CD1c-positive myeloid dendritic cell (primary cell): ENCODE measurements around the gene RAB17.
A peak's percentile ranks its signal among the peaks of the same experiment; 100 is the strongest.

Experiments
- DNase-seq: peaks from one replicate; pipeline ENCODE4 v3.0.0-alpha.2; 2016; ENCODE audit errors: extremely low spot score

The RAB17 gene

DNA sequence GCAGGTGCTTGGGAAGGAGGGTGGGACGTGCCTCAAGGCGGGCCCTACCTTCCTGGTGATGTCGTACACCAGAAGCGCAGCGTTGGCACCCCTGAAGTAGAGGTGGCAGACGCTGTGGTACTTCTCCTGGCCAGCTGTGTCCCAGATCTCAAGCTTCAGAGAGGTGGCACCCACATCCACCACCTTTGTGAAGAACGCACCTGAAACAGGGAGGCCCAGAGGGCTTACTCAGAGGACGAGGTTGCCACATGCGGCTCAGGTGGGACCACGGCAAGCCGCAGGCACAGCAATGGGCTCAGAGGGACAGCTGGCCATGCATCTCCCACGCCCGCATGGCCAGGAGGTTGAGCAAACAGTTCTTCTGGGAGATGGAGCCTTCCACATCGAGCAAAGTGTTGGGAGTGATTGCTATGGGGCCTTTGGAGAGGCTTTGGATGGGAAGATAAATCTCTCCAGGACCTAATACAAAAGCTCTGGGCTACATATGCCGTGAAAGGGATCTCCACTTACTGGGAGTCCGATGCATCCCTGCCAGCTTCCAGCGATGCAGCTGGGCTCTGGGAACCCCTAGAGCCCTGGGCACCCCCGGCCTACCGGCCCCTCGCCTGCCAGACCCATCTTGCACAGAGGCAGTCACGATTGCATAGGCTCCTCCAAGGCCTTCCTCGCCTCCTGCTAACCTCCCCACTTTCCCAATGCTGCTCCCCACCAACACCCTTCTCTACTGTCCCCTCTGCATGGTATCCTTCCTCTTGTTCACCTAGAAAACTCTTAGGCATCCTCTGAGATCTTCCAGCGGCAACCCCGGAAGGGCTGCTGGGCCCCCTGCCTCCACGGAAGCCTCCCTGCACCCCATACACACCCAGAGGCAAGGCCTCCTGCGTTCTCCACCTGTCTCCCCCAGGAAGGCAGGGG is 12.3 kb downstream of the RAB17 start:
- no peak for DNase-seq

DNA sequence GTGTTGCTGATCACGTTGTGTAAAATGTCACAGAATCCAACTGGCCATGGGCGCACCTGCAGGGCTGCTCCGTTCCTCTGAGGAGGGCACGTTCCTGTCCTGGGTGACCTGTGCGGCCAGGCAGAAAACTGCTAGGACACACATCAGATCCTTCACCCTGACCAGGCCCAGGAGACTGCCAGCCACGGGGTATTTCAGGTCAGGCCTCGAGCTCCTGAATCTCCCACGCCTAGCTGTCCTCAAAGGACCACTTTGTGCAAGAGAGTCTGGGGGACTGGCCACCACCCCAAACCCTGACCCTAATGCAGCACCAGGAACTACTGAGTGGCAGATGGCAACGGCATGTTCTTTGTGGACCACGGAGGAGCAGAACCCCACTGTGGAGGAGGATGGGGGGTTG is 13.1 kb downstream of the RAB17 start:
- DNase-seq, result no peak

DNA sequence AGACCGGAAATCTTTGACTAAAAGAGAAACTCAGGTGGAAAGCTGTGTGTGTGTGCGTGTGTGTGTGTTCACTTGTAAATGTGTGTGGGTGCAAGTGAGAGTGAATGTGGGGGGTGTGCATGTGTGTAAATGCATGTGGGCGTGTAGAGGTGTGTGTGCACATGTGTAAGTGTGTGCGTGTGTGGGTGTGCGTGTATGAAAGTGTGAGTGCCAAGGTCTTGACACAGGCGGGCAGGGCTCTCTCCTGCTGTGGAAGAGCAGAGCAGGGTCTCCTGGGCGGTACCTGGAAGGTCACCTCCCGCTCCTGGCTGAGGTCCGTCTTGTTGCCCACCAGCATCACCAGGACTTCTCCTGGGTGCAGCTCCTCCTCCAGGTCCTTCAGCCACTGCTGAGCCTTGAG is 13.6 kb downstream of the RAB17 start:
- no peak for DNase-seq

DNA sequence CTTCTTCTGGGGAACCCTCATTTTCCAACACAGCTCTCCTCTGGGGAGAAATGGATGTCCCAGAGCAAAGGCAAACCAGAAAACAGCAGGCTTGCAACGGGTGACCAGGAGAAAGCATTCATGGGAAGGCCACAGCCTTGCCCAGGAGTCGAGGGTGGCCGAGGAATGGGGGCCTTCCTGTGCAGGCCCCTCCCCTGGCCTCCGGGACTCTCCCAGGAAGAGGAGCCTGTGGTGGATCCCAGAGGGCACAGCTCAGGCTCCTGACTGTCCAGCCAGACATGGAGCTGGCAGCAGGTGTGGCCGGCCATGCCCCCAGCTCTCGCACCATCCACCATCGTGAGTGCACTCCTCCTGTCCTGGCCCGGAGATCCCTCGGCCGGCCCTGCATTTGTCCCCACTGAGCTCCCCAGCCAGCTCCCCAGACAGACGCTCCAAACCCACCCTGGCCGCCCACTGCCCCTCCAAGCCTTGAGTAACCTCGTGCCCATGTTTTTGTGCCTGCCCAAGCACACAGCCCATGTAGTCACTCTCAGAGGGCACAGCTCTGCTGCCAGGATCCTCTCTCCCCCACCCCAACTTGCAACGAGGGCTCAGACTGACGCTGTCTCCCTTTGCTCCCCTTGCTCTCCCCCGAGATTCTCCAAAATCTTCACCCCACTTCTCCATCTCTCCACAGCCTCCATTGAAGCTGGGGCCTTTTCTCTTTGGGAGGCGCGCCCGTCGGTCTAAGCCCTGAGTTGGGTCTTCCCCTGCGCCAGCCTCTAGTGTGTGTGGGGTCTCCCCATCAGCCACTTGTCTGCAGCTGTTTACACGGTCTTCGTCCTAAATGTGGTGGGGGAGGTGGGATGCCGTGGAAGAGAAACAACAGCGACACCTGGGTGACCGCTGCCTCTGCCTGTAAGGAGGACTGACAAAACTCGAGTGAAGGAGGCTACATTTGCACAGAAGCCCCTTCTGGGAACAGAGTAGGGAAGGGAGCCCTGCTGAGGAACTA is 14.4 kb downstream of the RAB17 start:
- no peak for DNase-seq

DNA sequence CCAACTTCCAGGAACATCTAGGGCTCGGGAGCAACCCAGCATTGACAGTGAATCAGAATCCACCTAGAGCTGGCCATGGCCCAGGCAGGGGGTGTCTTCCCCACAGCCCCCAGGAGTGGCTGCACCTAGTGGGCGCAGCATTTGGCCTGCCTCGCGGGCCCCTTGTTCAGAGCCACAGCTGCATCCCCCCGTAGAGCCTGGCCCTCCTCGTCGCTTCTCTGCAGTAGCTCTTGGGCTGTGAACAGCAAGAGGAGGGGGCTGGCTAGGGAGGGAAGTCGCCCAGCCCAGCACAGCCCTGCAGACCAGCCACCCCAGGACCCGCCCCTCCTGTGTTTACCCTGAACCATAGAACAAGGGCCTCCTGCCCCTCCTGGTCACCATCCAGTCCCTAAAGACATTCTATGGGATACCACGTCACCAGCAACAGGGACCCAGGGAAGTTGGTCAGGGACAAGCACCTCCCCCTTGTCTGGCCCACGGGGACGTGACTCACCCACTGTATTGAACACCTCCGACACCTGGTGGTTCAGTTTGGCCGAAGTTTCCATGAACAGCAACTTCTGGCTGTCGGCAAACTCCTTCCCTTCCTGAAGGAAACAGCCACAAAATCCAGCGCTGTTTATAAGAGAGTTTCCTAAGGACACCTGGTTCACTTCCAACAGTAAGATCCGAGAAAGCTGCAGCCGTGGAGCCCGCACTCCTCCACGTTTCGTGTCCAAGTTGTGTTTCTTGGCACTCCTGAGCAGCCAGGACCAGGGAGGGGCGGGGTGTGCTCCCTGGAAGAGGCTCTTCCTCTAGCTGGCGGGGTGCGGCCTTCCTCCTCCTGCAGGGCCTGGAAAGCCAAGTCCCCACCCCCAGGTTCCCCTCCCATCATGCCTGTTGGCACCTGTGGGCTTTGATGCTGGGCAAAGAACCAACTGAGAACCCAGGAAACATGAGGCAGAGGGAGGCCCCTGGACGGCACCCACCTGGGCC is 15.4 kb downstream of the RAB17 start:
- no peak for DNase-seq

DNA sequence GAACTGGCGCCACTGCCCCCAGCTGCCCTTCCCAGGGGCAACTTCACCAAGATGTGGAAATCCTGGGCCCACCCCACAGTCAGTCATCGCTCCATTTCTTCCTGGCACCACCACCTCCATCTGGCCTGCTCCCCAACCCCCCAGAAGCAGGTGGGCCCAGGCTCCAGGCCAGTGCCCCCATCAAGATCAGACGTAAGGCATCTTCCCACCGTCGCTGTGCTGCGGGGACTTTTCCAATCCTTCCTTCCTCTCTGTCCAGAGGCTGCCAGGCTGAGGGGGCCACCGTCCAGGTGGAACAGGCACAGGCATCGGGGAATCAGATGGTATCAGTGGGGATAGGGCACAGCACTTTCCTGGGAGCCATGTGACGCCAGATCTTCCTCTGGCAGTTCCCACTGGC is 16.1 kb downstream of the RAB17 start:
- DNase-seq, result no peak

DNA sequence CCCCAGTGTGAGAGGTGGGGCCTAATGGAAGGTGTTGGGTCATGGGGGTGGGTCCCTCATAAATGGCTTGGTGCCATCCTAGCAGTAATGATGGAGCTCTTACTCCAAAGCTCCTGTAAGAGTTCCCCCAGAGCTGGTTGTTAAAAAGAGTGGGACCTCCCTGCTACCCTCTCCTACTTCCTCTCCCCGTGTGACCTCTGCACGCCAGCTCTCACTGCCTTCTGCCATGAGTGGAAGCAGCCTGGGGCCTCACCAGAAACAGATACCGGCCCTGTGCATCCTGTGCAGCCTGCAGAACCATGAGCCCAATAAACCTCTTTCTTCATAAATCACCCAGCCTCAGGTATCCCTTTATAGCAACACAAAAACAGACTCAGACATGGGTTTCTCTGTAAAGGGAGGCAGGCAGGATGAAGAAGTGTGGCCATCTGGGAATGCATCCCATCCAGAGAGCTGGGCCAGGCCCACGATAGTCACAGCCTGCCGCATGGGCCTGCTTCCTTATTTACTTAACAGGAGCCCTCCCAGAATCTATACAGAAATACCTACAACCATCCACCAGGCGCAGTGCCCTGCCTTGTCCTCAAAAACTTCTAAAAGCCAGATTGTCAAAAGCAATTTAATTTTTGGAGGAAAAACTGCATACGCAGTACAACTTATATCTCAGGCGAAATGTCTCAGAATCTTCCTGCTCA is 16.7 kb downstream of the RAB17 start:
- DNase-seq, result no peak

DNA sequence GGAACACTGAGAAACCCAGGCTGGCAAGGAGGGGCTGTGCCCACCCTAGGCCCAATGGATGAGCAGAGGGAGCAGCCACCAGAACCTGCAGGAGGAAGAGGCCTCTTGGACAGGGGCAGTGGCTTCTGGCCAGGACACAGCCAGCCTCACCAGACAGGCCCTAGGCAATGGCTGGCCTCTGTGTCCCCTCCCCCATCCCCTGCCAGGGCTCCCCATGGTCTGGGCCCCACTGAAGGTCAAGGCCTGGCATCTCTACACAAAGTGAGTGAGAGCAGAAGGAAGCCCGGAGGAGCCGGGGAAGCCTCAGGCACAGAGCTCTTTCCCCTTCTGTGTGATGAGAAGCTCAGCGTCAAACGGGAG is 17.8 kb downstream of the RAB17 start:
- no peak for DNase-seq

DNA sequence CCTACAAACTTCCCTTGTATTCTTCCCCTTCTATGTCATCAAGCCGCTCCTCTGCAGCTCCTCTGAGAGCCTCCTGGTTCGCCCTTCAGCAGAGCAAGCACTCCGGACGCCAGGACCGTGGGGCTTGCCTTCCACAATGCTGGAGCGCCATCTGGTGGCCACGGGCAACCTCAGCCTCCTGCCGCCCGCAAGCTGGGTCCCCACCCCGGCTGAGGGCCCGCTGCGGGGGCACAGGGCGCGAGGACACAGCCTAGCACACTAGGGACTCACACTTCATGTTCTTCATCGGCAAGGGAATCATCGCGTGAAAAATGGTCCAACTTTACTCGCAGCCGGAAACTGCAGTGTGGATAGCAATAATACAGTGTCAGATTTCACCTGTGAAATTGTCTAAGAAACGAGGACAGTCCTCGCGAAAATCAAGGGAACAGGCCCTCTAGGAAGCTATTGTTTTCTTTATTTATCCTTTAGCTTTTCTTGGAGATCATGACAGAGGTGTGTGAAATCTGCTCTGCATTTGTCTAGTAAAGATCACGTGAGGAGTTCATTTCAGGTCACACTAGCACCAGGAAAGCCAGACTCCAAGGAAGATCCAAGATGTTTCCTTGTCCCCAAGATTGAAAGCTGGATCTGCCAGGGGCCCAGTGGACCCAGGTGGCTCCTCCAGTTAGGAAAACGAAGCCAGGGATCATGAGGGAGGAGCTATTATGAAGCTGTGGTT is 18.4 kb downstream of the RAB17 start:
- peak; percentile 92 for DNase-seq

DNA sequence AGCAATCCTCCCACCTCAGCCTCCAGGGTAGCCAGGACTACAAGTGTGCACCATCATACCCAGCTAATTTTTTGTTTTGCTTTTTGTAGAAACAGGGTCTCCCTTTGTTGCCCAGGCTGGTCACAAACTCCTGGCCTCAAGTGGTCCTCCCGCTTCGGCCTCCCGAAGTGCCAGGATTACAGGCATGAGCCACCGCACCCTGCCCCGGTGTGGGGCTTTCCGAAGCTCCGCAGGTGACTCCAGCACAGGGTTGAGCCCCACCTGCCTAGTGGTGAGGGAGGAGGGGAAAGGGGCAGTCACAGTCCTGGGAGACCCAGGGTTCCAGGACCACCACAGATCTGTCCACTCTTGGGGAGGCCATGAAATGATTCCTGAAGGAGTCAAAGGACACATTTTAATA is 19.0 kb downstream of the RAB17 start:
- no peak for DNase-seq

DNA sequence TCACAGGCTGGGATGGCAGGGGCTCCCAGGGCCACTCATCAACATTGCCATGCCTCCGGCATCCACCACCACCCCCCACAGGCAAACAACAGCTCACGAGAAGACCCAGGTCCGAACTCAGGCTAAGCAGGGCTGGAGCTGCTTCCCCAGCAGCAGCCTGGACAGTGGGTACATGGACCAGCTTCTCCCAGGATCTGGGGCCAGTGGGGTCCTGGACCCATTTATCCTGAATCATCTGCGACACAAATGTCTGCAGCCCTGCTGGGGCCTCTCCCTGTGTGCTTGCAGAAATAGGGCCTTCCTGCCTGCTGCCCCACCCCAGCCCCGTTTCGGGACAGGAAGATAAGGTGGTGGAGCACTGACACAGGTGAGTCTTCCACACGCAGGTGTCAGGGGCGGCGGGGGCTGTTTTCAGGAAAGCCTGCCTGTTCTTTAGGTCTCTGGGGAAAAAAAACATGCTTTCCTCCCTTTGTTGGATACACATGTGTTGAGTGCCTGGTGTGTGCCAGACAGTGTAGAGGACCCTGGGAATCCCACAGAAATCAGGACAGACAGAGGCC is 19.7 kb downstream of the RAB17 start:
- no peak for DNase-seq

DNA sequence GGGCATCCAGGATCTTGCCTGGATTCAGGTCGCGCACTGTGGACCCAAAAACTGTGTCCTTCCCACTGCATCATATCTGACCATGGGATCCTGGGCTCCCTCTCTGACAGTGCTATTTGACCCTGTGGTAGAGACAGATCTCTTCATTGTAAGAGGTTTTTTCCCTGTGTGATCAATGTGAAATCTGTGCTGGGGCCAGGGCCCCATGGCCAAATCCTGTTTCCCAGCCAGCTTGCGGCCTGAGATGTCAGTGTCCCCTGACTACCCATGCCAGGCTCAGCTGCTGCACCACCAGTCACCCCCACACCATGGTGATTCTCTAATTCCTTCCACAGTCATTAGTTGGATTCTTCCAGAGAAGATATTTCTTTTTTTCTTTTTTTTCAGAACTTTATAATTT is 20.6 kb downstream of the RAB17 start:
- no peak for DNase-seq

DNA sequence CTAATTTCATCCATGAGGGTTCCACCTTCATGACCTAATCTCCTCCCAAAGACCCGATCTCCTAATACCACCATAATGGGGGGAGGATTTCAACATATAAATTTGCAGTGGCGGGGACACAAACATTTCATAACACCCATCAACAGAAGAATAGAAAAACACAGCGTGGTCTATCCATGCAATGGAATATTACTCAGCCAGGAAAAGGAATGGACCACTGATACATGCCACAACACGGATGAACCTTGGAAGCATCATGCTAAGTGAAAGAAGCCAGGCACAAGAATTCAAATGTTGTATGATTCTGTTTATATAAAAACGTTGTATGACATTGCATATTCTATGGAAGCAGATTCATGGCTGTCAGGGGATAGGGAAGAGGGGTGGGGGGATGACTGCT is 21.5 kb downstream of the RAB17 start:
- no peak for DNase-seq

DNA sequence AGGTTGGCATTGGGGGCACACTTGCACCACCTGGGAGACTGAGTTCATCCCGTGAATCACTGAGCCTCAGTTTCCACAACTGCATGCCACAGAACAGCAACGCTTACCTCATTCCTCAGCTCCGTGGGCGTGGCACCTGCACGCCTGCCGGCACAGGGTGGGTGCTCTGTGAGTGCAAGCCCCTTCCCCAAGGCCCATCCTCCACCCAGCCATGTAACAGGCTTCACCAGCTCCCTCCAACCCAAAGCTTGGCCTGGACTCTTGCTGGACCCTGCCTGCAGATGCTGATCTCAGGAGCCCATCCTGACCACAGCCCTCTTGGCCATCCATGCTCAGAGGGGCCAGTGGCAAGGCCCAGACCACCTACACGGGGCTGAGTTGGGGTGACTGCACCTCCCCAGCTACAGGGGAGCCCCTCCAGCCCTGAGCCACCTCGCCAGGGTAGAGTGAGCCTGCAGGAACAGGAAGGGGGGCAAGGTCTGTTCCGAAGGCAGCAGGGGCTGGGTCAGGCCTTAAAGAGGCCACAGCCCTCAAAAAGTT is 22.3 kb downstream of the RAB17 start:
- no peak for DNase-seq

DNA sequence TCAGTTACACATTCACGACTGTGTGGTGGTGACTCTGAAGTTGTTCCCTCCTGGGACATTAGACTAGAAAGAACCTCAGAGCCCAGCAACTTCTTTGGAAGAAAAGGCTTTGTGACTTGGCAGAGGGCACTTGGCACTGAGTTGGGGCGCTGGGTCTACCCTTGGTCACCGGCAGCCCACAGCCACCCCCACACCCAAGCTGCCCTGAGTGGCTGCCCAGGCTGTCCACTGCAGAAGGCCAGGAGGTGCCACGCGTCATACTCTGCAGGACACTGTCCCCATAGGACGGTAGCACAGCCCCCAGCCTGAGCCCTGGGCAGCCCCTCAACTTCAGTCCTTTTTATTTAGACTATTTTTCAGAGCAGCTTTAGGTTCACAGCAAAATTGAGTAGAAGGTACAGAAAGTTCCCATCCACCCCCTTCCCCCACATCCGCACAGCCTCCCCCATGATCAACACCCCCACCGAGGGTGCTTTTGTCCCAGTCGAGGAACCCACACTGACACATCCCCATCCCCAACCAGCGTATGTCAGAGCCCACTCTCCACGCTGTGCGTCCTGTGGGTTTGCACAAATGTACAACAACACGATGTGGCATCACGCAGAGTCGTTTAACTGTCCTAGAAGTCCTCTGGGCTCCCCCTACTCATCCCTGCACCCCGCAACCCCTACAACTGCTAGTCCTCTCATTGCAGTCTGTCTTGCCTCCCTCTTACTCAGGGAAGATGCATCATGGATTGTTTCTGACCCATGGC is 23.1 kb downstream of the RAB17 start:
- DNase-seq, result no peak

DNA sequence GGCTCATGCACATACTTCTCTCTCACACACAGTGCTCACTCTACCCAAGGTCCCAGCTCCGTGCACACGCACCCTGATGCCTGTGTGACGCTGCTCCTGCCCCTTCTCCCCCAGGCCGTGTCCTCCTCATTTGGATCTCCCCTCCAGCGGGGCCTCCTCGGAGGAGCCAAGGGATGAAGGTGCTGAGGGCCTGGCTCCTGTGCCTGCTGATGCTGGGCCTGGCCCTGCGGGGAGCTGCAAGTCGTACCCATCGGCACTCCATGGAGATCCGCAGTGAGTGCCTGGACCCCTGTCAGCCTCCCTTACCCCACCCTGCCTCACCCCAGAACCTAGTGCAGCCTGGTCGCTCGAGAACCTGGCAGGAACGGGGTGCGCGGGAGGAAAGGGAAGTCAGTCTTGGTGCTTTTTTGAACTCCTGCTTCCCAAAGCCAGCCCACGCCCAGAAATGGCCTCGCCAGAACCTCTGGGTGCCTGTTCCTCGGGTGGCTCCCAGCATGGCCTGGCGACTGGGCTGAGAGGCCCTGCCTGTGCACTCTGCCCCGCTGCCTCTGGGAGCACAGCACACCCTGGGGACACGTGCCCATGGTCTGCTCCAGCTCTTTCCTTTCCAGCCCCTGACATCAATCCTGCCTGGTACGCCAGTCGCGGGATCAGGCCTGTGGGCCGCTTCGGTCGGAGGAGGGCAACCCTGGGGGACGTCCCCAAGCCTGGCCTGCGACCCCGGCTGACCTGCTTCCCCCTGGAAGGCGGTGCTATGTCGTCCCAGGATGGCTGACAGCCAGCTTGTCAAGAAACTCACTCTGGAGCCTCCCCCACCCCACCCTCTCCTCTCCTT is 23.9 kb downstream of the RAB17 start, which contains the start of gene PRLH:
Gene PRLH (plus strand): TSS at position 174 of the 835 bp plus-strand sequence. CDS start 0 bp downstream, at position 174.
- no peak for DNase-seq

DNA sequence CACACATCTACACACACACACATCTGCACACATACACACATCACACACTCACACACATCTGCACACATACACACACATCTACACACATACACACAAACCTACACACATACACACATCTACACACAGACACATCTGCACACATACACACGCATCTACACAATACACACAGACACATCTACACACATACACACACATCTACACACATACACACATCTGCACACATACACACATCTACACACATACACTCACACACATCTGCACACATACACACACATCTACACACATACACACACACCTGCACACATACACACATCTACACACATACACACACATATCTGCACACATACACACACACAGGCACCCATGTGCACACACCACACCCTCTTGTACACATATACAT is 24.6 kb downstream of the RAB17 start:
- no peak for DNase-seq
